Endothelial cell of umbilical vein (primary cell): Measurements from ENCODE around the gene CACNA1C. TPM values are rescaled to one million over a fixed set of nuclear protein-coding genes. Genes with fewer than 3 reads are reported as not detected.

Source experiments
- BruUV-seq: library from RNA; stranded (reverse); fragments of 400-500 nt; replicated peaks from 2 replicates; lab custom pipeline; 2021; lab: Mats Ljungman, UMichigan
- CTCF ChIA-PET: fragments of 300-600, 350-600 bp; sonication (Branson Sonifier 250); formaldehyde crosslinking; loops from one replicate; lab custom pipeline; 2021; ENCODE audit warnings: antibody characterized with exemption, inconsistent platforms; lab: Charles Lee
- POLR2A ChIA-PET: fragments of 300-600, 350-600 bp; sonication (Branson Sonifier 250); formaldehyde crosslinking; loops from one replicate; lab custom pipeline; 2021; ENCODE audit warnings: antibody characterized with exemption, inconsistent platforms; lab: Charles Lee
- DNase-seq: peaks from one replicate; pipeline ENCODE4 v3.0.0-alpha.2; 2011; ENCODE audit warnings: low read depth, low spot score
- FAIRE-seq: peaks from 2 replicates; lab custom pipeline; 2011; peaks lifted over from hg19 to GRCh38; lab: Jason Lieb, UNC
- H2AFZ ChIP-seq: 2 replicates; pipeline ENCODE4 v1.6.0; 2012; ENCODE audit warnings: low read depth, low read length, control low read depth, inconsistent platforms
- H3K27ac ChIP-seq: 2 replicates; pipeline ENCODE4 v1.5.1; 2011; ENCODE audit warnings: low read depth, mild to moderate bottlenecking, control low read depth, low read length, moderate library complexity; ENCODE audit not compliant: insufficient read depth
- H3K27me3 ChIP-seq, 2 experiments: 2 replicates each; pipeline versions ENCODE4 v1.6.0 to v1.6.1; 2011; ENCODE audit warnings: low read length in 2 of 2, mixed read lengths in 1 of 2; ENCODE audit not compliant: control insufficient read depth in 2 of 2, insufficient read depth in 2 of 2
- H3K36me3 ChIP-seq, 2 experiments: 2 replicates in 1 of 2; 3 replicates in 1 of 2; pipeline ENCODE4 v1.5.1; 2011; ENCODE audit warnings: low read length in 2 of 2, mild to moderate bottlenecking in 1 of 2, moderate library complexity in 1 of 2; ENCODE audit not compliant: control insufficient read depth in 2 of 2, insufficient read depth in 2 of 2; ENCODE audit errors: extremely low read depth in 1 of 2
- H3K4me1 ChIP-seq: 3 replicates; pipeline ENCODE4 v1.5.1; 2011; ENCODE audit warnings: mild to moderate bottlenecking, low read length; ENCODE audit not compliant: control insufficient read depth, insufficient read depth; ENCODE audit errors: extremely low read depth
- H3K4me2 ChIP-seq: 2 replicates; pipeline ENCODE4 v1.6.1; 2011; ENCODE audit warnings: low read length, control low read depth, mixed read lengths; ENCODE audit not compliant: insufficient read depth
- H3K4me3 ChIP-seq, 3 experiments: fragments of 200-600 bp in 1 of 3; sonication (generic), shearing (Covaris generic) in 1 of 3; replicated peaks in 1 of 3; 2 replicates each; pipeline ENCODE4 v1.5.1; 2011 to 2016; ENCODE audit warnings: control low read depth in 3 of 3, low read length in 3 of 3, mild to moderate bottlenecking in 2 of 3, inconsistent platforms in 1 of 3, low read depth in 1 of 3, moderate library complexity in 1 of 3; ENCODE audit not compliant: insufficient read depth in 1 of 3
- H3K79me2 ChIP-seq: 2 replicates; pipeline ENCODE4 v1.6.0; 2012; ENCODE audit warnings: low read length, inconsistent platforms; ENCODE audit not compliant: control insufficient read depth, insufficient read depth
- H3K9ac ChIP-seq: replicated peaks from 2 replicates; pipeline ENCODE3; 2011; ENCODE audit warnings: low read length, control low read depth; ENCODE audit not compliant: insufficient read depth; ENCODE audit errors: extremely low read depth
- H3K9me1 ChIP-seq: replicated peaks from 3 replicates; pipeline ENCODE4 v1.6.0; 2011; ENCODE audit warnings: mild to moderate bottlenecking, low read length; ENCODE audit not compliant: control insufficient read depth, insufficient read depth; ENCODE audit errors: extremely low read depth
- H3K9me3 ChIP-seq: replicated peaks from 2 replicates; pipeline ENCODE4 v1.5.1; 2012; ENCODE audit warnings: low read length, inconsistent platforms; ENCODE audit not compliant: control insufficient read depth, insufficient read depth
- H4K20me1 ChIP-seq: replicated peaks from 2 replicates; pipeline ENCODE3; 2011; ENCODE audit warnings: mild to moderate bottlenecking, low read length; ENCODE audit not compliant: control insufficient read depth, insufficient read depth; ENCODE audit errors: extremely low read depth
- EZH2 ChIP-seq: IDR thresholded peaks from 2 replicates; pipeline ENCODE4 v1.6.1; 2012; ENCODE audit warnings: borderline replicate concordance, low read depth, mild to moderate bottlenecking, moderate library complexity, low read length, inconsistent platforms; ENCODE audit not compliant: severe bottlenecking
- FOS ChIP-seq: IDR thresholded peaks from 2 replicates; pipeline ENCODE4 v1.6.1; 2011; ENCODE audit warnings: mild to moderate bottlenecking, low read length, moderate library complexity, borderline replicate concordance; ENCODE audit not compliant: insufficient read depth
- GATA2 ChIP-seq: IDR thresholded peaks from 2 replicates; pipeline ENCODE4 v1.7.0; 2011; ENCODE audit warnings: low read depth, mild to moderate bottlenecking, moderate library complexity, mixed read lengths, low read length; ENCODE audit not compliant: insufficient read length, insufficient read depth
- JUN ChIP-seq: IDR thresholded peaks from 2 replicates; pipeline ENCODE4 v1.6.1; 2011; ENCODE audit warnings: borderline replicate concordance, low read depth; ENCODE audit not compliant: insufficient read length, insufficient read depth
- MYC ChIP-seq: IDR thresholded peaks from one replicate; pipeline ENCODE4 v1.6.1; 2011; ENCODE audit warnings: mild to moderate bottlenecking, low read depth, low read length
- POLR2A ChIP-seq: IDR thresholded peaks from 2 replicates; pipeline ENCODE4 v1.6.1; 2012; ENCODE audit warnings: low read depth, mild to moderate bottlenecking, control low read depth, low read length
- POLR2AphosphoS5 ChIP-seq: IDR thresholded peaks from 2 replicates; pipeline ENCODE4 v1.6.1; 2012; ENCODE audit warnings: low read depth, mild to moderate bottlenecking, control low read depth, low read length, moderate library complexity; ENCODE audit not compliant: insufficient read depth
- dilution Hi-C: fragments of 300-500 bp; cut with MboI; formaldehyde crosslinking; loops from one replicate; pipeline ENCODE4 v1.15.0; 2019; ENCODE audit warnings: low sequenced_read_pairs; ENCODE audit not compliant: extremely low pct_ligation_motif_present
- intact Hi-C: fragments of 100-400 bp; cut with micrococcal nuclease; formaldehyde crosslinking; loops from one replicate; pipeline ENCODE4 v1.10.0; 2022
- polyA plus RNA-seq, 4 experiments: library from polyadenylated mRNA; depleted of rRNA in 3 of 4; stranded (reverse) in 3 of 4; unstranded in 1 of 4; fragments of >200 nt; gene quantifications; 2 replicates each; pipeline versions ENCODE4 v1.2.1 to v1.2.3, GENCODE V29; 2011 to 2012; ENCODE audit warnings: missing spikeins in 1 of 4
- total RNA-seq: library from RNA; stranded (reverse); gene quantifications from 2 replicates; pipeline ENCODE4 v1.2.3, GENCODE V29; 2021
- TF ChIP-seq, protein P1 (sequence below): IDR thresholded peaks from 2 replicates; pipeline ENCODE4 v1.6.1; 2011; ENCODE audit not compliant: insufficient read depth, insufficient read length
- TF ChIP-seq, protein P2 (sequence below), 2 donors: IDR thresholded peaks; 1 replicate in 1 of 2; 2 replicates in 1 of 2; pipeline ENCODE4 v1.5.1; 2011; ENCODE audit warnings: low read length in 2 of 2, mild to moderate bottlenecking in 2 of 2, moderate library complexity in 2 of 2, control low read depth in 1 of 2, inconsistent platforms in 1 of 2, low read depth in 1 of 2; ENCODE audit not compliant: insufficient read depth in 1 of 2; ENCODE audit errors: extremely low read depth in 1 of 2

CACNA1C gene
- total and polyA plus RNA-seq, 2 donors (not counting 3 experiments of a cell fraction or from before 2014, with no cell fraction given) = not detected

DNA sequence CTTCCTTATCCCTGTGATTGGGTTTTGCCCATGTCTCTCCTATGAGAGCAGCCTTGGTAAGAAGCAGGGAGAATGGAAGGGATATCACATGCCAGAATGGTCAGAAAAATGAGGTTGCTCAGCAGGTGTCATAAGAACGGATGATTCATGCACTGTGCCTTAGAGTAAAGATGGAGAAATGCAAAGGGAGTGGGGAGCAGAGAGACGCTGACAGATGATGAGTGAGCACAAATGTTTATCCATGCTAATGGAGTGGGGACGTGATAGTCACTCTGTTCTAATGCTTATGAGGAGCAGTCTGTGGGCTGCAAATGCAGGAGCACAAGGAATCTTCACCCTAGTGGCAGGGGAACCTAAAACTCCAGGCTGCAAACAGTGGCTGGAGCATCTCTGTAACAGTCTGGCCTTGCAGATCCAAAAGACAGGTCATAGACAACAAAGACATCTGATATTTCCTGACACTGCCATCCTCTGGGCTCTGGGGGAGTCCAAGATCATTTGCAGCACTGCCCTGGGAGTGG, 243.2 kb downstream of the CACNA1C start:
- ChIA-PET POLR2A (no interaction called here), CTCF (no interaction called here)
- no peaks in the 10 kb centered on the region for H3K27me3 ChIP-seq
- H3K79me2 ChIP-seq = no peaks in the 10 kb centered on the region
- no peak overlapping the region for H3K9ac ChIP-seq
- DNase-seq (no peak), FAIRE-seq (no peak)
- no peaks in the 10 kb centered on the region for H3K36me3 ChIP-seq
- no peaks in the 10 kb centered on the region for H3K4me1 ChIP-seq
- H4K20me1 ChIP-seq = no peaks in the 10 kb centered on the region
- no peak overlapping the region for H3K27ac ChIP-seq
- H3K4me2 ChIP-seq = no peak overlapping the region
- dilution Hi-C loops = no loop called here
- intact Hi-C loops = no loop called here
- TF ChIP-seq, protein P1, sequence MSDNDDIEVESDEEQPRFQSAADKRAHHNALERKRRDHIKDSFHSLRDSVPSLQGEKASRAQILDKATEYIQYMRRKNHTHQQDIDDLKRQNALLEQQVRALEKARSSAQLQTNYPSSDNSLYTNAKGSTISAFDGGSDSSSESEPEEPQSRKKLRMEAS = no peak
- TF ChIP-seq GATA2 = no peak
- no peak for TF ChIP-seq EZH2
- no peak for TF ChIP-seq FOS
- no peak for TF ChIP-seq POLR2A
- TF ChIP-seq JUN = no peak
- TF ChIP-seq, protein P2, sequence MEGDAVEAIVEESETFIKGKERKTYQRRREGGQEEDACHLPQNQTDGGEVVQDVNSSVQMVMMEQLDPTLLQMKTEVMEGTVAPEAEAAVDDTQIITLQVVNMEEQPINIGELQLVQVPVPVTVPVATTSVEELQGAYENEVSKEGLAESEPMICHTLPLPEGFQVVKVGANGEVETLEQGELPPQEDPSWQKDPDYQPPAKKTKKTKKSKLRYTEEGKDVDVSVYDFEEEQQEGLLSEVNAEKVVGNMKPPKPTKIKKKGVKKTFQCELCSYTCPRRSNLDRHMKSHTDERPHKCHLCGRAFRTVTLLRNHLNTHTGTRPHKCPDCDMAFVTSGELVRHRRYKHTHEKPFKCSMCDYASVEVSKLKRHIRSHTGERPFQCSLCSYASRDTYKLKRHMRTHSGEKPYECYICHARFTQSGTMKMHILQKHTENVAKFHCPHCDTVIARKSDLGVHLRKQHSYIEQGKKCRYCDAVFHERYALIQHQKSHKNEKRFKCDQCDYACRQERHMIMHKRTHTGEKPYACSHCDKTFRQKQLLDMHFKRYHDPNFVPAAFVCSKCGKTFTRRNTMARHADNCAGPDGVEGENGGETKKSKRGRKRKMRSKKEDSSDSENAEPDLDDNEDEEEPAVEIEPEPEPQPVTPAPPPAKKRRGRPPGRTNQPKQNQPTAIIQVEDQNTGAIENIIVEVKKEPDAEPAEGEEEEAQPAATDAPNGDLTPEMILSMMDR (IDR thresholded peaks at IDR 0.05; ENCODE audit: extremely low read depth in 1 of 2, insufficient read depth in 1 of 2, low read depth in 1 of 2, low read length in 2 of 2) = no peak
- no peak for TF ChIP-seq MYC
- TF ChIP-seq POLR2AphosphoS5 = no peak
- H3K4me3 ChIP-seq = no peak overlapping the region
- no peaks in the 10 kb centered on the region for H3K9me3 ChIP-seq
- no peak overlapping the region for H2AFZ ChIP-seq
- H3K9me1 ChIP-seq = no peaks in the 10 kb centered on the region
- BruUV-seq = no TSS peak
